Measurements from ENCODE around the gene ZDHHC9. TPM values are rescaled to one million over a fixed set of nuclear protein-coding genes. Genes with fewer than 3 reads are reported as not detected.
A peak's percentile ranks its signal among the peaks of the same experiment; 100 is the strongest.
"Not testable (repeated sequence)": the region's sequence is repeated elsewhere in the genome, so short reads cannot be mapped to it uniquely, and the experiment has no call there.

ZDHHC9 gene
- total RNA-seq (25.2 TPM), polyA plus RNA-seq (22.8 TPM)

DNA sequence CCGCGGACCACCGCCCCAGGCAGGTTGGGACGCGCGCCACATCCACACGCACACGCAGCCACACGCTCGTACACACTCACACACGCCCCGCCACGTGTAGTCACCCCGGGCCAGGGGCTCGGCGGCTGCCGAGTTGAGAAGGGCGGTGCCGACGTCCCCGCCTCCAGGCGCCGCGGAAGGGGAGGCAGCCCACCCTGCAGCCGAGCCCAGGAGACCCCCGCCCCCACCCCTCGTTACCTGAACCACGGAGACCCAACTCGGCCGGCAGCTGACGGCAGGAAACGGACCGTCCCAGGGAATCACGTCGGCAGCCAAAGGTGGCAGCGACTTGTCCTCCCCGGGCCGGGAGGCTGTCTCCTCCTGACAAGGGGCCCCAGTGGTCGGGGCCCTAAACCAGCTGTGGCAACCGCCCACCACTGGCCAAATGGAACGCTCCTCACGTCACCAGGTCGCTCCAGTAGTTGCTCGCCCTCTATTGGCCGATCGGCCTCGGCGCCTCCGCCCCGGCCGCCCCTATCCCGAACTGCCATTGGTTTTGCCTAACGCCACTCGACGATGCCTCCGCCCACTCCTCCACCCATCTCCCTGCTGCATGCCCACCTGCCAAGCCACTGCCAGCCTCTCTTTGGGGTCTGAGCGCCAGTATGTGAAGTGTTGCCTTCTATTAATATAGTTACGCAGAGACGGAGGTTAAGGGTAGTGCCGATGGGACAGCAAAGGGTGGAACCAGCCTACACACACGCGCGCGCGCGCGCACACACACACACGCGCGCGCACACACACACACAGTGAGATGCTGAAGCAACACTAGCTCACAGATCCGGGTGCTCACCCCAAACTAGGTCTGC lies at the start of gene ZDHHC9:
Gene ZDHHC9, minus strand, starts transcription at position 428 of the 848 bp plus-strand sequence. CDS start 1,941 bp downstream, outside the sequence.
- H3K4me1 ChIP-seq (ENCODE audit: insufficient read depth) = no peaks in the 10 kb centered on the region
- H3K4me3 ChIP-seq (ENCODE audit: low read depth, low read length) = peak within 1 kb of the TSS; percentile 79
- DNase-seq (ENCODE audit: extremely low spot score) = peak; percentile 64
- H3K27ac ChIP-seq (ENCODE audit: low read depth) = peak within 1 kb of the TSS; percentile 54
- WGBS = under 1% methylated on average over 64 of the region's 72 CpGs
- H3K36me3 ChIP-seq (ENCODE audit: insufficient read depth) = peaks cover 2% of the 10 kb centered on the region

DNA sequence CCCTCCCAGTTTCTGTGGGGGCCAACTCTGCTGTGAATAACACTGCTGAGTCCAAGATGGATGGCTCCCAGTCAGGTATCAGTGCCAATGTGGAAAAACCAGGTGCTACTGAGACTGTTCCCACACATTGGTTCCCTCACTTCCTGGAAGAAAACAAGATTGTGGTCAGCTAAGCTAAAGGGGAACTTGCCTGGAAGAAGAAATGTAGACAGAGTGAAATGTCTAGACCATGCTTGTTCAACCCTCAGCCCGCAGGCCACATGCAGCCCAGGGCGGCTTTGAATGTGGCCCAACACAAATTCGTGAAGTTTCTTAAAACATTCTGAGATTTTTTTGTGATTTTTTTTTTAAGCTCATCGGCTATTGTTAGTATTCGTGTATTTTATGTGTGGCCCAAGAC lies 33.7 kb upstream of the ZDHHC9 start:
- WGBS = 93% methylated on average over 5 of the region's 5 CpGs

GRCh38 chrX:129876771-129877305 lies 33.2 kb upstream of the ZDHHC9 start:
- no peaks in the 10 kb centered on the region for H3K4me1 ChIP-seq (ENCODE audit: insufficient read depth)
- DNase-seq (ENCODE audit: extremely low spot score) = no peak
- WGBS = 69% methylated on average over 4 of the region's 4 CpGs
- no peak overlapping the region for H3K27ac ChIP-seq (ENCODE audit: low read depth)
- no peaks in the 10 kb centered on the region for H3K36me3 ChIP-seq (ENCODE audit: insufficient read depth)
- no peak overlapping the region for H3K4me3 ChIP-seq (ENCODE audit: low read depth, low read length)

More for the DNA sequence above, 33.7 kb upstream of the ZDHHC9 start:
- Histone ChIP-seq H3K36me3 (ENCODE audit: insufficient read depth) (no peaks in the 10 kb centered on the region), H3K4me3 (ENCODE audit: low read depth, low read length) (no peak overlapping the region), H3K27ac (ENCODE audit: low read depth) (no peak overlapping the region), H3K4me1 (ENCODE audit: insufficient read depth) (no peaks in the 10 kb centered on the region)
- DNase-seq (ENCODE audit: extremely low spot score) = no peak

DNA sequence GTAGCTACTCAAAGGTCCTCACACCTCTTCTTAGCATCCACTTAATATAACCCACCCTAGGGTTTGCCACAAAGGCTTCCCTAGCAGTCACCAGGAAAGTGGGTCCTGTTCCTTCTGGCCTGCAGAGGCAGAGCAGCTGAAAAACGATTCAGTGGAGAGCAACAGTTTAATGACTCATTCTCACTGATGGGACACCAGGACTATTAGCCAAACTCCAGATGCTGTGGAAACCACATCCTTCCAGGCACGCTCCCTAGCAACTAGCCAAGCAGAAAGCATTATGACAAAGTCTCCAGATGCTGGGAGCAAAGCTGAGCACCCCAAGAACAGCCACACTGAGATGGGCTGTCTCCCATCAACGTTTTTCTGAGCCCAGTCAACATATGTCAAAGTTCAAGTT lies 32.0 kb upstream of the ZDHHC9 start:
- DNase-seq (ENCODE audit: extremely low spot score) = no peak
- Histone ChIP-seq H3K27ac (ENCODE audit: low read depth) (no peak overlapping the region), H3K4me1 (ENCODE audit: insufficient read depth) (no peaks in the 10 kb centered on the region), H3K4me3 (ENCODE audit: low read depth, low read length) (no peak overlapping the region), H3K36me3 (ENCODE audit: insufficient read depth) (no peaks in the 10 kb centered on the region)
- 34% methylated on average over 3 of the region's 3 CpGs for WGBS

DNA sequence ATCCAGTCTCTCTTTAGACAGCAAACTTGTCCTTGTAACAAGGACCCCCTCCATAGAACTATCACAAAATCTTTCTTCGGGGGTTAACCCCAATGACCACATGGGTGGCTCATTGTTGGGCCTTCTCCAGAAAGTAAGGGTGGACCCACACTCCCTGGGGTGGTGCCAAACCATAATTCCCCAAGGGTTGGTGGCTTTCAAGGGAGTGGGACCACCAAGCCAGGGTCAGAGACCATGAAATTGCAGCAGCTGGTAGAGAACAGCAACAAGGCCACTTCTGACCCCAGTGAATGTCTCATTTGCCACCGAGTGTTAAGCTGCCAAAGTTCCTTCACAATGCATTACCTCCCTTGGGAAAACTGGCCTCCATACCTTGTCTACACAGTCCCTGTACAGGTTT lies 28.8 kb upstream of the ZDHHC9 start:
- Histone ChIP-seq H3K4me3 (ENCODE audit: low read depth, low read length) (no peak overlapping the region), H3K4me1 (ENCODE audit: insufficient read depth) (no peaks in the 10 kb centered on the region), H3K36me3 (ENCODE audit: insufficient read depth) (no peaks in the 10 kb centered on the region), H3K27ac (ENCODE audit: low read depth) (no peak overlapping the region)
- DNase-seq (ENCODE audit: extremely low spot score) = no peak
- 89% methylated on average over 2 of the region's 2 CpGs for whole genome bisulfite sequencing

DNA sequence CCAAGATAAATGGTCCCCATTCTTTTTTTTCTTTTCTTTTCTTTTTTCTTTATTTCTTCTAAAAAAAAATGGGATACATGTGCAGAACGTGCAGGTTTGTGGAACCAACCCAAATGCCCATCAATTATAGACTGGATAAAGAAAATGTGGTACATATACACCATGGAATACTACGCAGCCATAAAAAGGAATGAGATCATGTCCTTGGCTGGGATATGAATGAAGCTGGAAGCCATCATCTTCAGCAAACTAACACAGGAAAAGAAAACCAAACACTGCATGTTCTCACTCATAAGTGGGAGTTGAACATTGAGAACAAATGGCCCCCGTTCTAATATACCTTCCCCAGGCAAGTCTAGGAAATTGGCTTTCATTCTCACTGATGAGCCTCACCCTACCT lies 22.6 kb upstream of the ZDHHC9 start:
- H3K4me1 ChIP-seq (ENCODE audit: insufficient read depth); H3K27ac ChIP-seq (ENCODE audit: low read depth); H3K36me3 ChIP-seq (ENCODE audit: insufficient read depth); DNase-seq (ENCODE audit: extremely low spot score); H3K4me3 ChIP-seq (ENCODE audit: low read depth, low read length): not testable (repeated sequence)
- WGBS = 75% methylated on average over 3 of the region's 3 CpGs

- H3K36me3 ChIP-seq (ENCODE audit: insufficient read depth); H3K4me1 ChIP-seq (ENCODE audit: insufficient read depth); H3K4me3 ChIP-seq (ENCODE audit: low read depth, low read length); H3K27ac ChIP-seq (ENCODE audit: low read depth); DNase-seq (ENCODE audit: extremely low spot score): not testable (repeated sequence)
- WGBS = 49% methylated on average over 6 of the region's 6 CpGs
These were observed 15.4 kb upstream of the ZDHHC9 start for GRCh38 chrX:129859134-129859533.

DNA sequence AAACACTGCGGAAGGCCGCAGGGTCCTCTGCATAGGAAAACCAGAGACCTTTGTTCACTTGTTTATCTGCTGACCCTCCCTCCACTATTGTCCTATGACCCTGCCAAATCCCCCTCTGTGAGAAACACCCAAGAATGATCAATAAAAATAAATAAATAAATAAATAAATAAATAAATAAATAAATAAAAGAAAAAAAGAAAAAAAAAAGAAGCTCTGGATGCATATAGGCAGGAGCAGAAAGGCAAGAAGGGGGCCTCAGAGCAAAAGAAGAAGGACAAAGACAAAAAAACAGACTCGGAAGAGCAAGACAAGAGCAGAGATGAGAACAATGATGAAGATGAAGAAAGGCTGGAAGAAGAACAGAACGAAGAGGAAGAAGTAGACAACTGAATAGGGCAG lies 8.1 kb upstream of the ZDHHC9 start:
- not testable (repeated sequence) for H3K27ac ChIP-seq (ENCODE audit: low read depth); DNase-seq (ENCODE audit: extremely low spot score); H3K4me3 ChIP-seq (ENCODE audit: low read depth, low read length); H3K4me1 ChIP-seq (ENCODE audit: insufficient read depth); H3K36me3 ChIP-seq (ENCODE audit: insufficient read depth)
- WGBS = 88% methylated on average over 2 of the region's 4 CpGs

- no peak overlapping the region for H3K27ac ChIP-seq (ENCODE audit: low read depth)
- DNase-seq (ENCODE audit: extremely low spot score) = no peak
- no peaks in the 10 kb centered on the region for H3K4me1 ChIP-seq (ENCODE audit: insufficient read depth)
- no peaks in the 10 kb centered on the region for H3K36me3 ChIP-seq (ENCODE audit: insufficient read depth)
- no peak overlapping the region for H3K4me3 ChIP-seq (ENCODE audit: low read depth, low read length)
- 66% methylated on average over 2 of the region's 2 CpGs for WGBS
These were observed 3.0 kb upstream of the ZDHHC9 start for GRCh38 chrX:129846716-129847115.

- Histone ChIP-seq H3K4me3 (ENCODE audit: low read depth, low read length) (no peak overlapping the region), H3K4me1 (ENCODE audit: insufficient read depth) (no peaks in the 10 kb centered on the region), H3K27ac (ENCODE audit: low read depth) (no peak overlapping the region), H3K36me3 (ENCODE audit: insufficient read depth) (peaks cover 2% of the 10 kb centered on the region)
- no peak for DNase-seq (ENCODE audit: extremely low spot score)
- WGBS = 68% methylated on average over 4 of the region's 4 CpGs
These were observed 2.0 kb upstream of the ZDHHC9 start for GRCh38 chrX:129845616-129846190.

GRCh38 chrX:129843209-129843458 lies 552 bp downstream of the ZDHHC9 start:
- Histone ChIP-seq H3K4me3 (ENCODE audit: low read depth, low read length) (peak overlapping the region; percentile 79), H3K27ac (ENCODE audit: low read depth) (peak overlapping the region; percentile 16), H3K4me1 (ENCODE audit: insufficient read depth) (no peaks in the 10 kb centered on the region), H3K36me3 (ENCODE audit: insufficient read depth) (peaks cover 2% of the 10 kb centered on the region)
- WGBS = 0% methylated on average over 21 of the region's 23 CpGs
- DNase-seq (ENCODE audit: extremely low spot score) = no peak

DNA sequence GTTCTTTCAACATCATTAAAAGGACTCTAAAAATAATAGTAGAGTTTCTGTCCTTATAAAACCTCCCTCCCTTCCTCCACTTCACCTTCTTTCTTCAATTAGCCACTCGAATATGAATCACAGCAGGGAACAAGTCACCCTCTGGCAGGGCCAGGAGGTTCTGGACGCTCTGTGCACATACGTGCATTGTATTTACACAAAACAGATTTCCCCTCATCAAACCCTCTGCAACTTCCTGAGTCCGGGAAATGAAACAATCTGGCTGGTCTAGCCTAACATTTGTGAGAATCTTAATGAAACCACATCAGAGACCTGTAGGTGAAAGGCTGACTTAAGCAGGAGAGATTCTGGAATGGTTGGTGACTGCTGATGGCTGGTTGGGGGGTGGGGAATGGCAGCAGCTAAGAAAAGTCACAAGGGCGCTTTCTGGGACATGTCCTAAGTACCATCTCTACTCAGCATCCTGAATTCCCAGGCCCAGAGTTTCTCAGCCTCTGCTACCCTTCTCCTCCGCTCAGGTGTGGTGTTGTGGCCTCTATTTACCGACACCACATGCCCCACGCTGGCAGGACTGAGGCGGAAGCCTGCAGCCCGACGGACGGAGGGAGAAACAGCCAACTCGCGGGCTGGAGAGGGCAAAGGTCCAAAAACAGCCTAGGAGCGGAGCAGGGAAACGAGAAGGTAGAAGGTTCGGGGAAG lies 1.0 kb downstream of the ZDHHC9 start:
- Histone ChIP-seq H3K4me3 (ENCODE audit: low read depth, low read length) (peak overlapping the region; percentile 79), H3K4me1 (ENCODE audit: insufficient read depth) (no peaks in the 10 kb centered on the region), H3K27ac (ENCODE audit: low read depth) (peak overlapping the region; percentile 16), H3K36me3 (ENCODE audit: insufficient read depth) (peaks cover 2% of the 10 kb centered on the region)
- 9% methylated on average over 17 of the region's 17 CpGs for WGBS
- DNase-seq (ENCODE audit: extremely low spot score) = no peak

DNA sequence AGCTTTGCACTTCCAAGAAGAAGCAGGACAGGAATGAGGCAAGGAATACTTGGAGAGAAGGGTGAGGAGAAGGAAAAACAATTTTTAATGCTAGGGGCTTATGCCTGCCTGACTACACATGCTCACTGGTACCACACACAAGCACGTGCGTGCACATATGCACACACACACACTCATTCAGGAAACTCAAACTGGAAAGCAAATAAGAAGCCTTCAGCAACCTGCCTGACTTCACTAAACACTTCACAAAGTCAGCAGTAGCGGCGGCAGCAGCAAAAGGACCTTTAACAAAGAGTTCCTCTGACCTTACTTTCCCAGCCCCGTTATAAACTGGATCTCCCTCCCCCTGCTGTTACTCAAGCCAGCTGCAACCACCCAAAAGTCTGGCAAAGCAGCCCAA lies 3.3 kb downstream of the ZDHHC9 start:
- DNase-seq (ENCODE audit: extremely low spot score) = no peak
- Histone ChIP-seq H3K4me1 (ENCODE audit: insufficient read depth) (no peaks in the 10 kb centered on the region), H3K36me3 (ENCODE audit: insufficient read depth) (peaks cover 2% of the 10 kb centered on the region), H3K4me3 (ENCODE audit: low read depth, low read length) (no peak overlapping the region), H3K27ac (ENCODE audit: low read depth) (no peak overlapping the region)
- WGBS = 44% methylated on average over 5 of the region's 5 CpGs

GRCh38 chrX:129836827-129837226 lies 6.9 kb downstream of the ZDHHC9 start:
- Histone ChIP-seq H3K4me3 (ENCODE audit: low read depth, low read length) (no peak overlapping the region), H3K36me3 (ENCODE audit: insufficient read depth) (peaks cover 2% of the 10 kb centered on the region), H3K4me1 (ENCODE audit: insufficient read depth) (no peaks in the 10 kb centered on the region), H3K27ac (ENCODE audit: low read depth) (no peak overlapping the region)
- no peak for DNase-seq (ENCODE audit: extremely low spot score)
- WGBS = 88% methylated on average over 3 of the region's 3 CpGs
